OCI-M2 (cell line): ENCODE results near the gene TRIM14.
A peak's percentile ranks its signal among the peaks of the same experiment; 100 is the strongest.
"Not testable (repeated sequence)": the region's sequence is repeated elsewhere in the genome, so short reads cannot be mapped to it uniquely, and the experiment has no call there.

Experiments used
- DNase-seq: peaks from one replicate; lab custom pipeline; 2025; ENCODE audit not compliant: unreplicated experiment; lab: John Stamatoyannopoulos, UW

The TRIM14 gene

DNA sequence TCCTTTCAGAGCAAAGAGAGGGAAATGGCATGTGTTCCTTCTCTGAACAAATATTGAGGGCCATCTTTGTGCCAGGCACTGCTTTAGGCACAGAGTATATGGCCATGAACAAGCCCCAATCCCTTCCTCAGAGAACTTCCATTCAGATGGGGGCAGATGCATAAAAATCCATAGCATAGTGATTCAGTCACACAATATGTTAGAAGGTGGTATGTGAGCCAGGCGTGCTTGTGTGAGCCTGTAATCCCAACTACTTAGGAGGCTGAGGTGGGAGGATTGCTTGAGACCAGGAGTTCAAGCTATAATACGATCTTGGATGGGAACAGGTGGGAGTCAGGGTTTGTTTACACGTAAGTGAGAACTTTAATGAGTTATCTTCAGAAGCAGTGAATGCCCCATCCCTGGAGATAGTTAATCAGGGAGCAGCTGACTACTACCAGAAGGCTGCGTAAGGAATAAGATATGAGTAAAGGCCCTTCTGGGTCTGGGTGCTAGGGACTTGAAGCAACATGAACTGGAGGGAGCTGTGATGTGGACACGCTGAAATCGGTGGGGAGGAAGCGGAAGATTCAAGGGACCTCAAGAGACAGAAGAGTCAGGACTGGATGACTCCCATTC is 35.3 kb downstream of the TRIM14 start:
- DNase-seq = no peak

DNA sequence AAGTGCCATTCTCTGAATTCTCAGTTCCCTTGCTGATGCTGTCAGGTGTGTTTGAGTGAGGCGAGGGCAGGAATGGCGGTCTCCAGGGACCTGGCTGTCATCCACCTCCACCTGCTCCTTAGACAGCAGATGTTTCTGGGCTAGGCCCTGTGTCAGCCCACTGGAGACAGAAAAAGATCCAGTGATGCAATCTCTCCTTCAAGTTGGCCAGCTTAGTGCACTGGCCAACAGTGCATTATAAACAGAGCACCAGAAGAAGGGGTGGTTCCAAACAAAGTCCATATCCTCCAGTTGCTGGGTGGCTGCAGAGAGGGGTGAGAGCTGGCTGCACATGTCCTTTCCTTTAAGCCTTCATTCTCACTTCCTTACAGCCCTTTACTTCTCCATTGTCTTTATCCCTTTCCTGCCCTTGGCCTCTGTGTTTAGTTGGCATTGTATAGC is 35.9 kb downstream of the TRIM14 start:
- DNase-seq = no peak

DNA sequence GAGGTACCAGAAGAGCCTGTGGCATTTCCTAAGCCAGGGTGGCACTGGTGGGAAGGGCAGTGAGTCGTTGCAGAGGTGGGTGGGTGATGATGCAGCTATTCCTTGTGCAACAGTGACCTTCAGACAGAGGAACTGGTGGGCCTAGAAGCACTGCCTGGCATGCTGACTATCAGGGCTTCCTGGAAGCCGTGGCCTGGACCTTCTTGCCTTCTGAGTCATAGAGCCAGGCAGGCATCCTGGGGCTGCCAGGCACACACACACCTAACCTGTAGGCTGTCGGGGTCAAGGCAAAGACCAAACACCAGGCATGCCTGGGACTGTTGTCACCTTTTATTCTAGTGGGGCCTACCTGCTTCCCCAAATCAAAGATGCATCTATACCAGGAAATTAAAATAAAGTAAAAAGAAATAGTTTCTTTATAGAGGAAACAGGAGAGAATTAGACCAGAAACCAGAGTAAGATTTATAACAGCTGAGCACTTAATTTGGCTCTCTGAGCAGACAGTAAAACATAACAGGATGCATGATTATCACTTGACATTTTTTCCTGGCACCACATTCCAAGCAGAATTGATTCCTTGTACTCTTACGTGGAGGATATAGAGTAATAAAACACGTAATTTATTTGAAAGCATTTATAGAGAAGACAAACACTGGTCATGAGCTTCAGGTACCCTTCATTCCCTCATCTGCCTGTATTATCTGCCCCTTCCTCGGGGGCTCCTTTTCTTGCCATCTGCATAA is 37.4 kb downstream of the TRIM14 start:
- DNase-seq = no peak

DNA sequence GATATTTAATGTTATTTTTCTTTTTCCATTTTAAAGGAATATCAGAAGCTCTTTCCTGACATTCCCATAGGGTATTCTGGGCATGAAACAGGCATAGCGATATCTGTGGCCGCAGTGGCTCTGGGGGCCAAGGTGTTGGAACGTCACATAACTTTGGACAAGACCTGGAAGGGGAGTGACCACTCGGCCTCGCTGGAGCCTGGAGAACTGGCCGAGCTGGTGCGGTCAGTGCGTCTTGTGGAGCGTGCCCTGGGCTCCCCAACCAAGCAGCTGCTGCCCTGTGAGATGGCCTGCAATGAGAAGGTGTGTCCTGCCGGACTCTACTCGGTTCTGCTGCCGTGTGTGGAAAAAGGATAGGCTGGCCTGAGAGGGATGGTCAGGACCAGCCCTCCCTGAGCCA is 38.2 kb downstream of the TRIM14 start:
- DNase-seq = no peak

DNA sequence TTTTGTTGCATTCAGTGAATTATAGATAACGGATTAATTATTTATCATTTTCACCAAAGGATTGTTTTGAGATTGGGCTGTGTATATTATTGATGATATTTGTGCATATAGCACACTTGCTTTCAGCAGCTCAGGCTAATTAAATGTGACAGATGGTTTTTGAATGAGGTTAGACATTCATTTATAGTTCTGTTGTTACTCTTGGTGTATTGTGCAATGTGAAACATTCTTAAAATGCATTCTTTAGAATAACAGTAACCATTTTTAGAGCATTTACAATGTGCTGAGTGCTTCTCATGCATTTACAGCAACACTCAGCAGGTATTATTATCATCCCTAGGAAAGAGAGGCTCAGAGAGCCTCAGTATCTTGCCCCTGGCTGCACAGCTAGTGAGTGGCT is 38.7 kb downstream of the TRIM14 start:
- no peak for DNase-seq

DNA sequence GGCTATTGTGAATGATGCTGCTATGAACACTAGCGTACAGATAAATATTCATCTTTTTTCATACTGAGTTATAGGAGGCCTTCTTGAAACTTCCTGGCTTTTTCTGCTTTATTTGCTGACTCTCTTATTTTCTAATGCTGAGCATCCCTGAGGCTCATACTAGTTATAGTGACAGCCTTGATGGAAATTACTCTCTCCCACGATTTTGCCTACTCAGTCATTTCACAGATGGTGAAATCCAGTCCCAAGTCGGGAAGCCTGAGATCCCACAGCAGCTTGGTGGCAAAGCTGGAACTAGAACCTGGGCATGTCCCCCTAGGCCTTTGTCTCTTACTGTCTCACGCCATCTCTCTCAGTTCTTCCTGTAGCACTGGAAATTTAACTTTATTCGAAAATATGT is 40.1 kb downstream of the TRIM14 start:
- no peak for DNase-seq

DNA sequence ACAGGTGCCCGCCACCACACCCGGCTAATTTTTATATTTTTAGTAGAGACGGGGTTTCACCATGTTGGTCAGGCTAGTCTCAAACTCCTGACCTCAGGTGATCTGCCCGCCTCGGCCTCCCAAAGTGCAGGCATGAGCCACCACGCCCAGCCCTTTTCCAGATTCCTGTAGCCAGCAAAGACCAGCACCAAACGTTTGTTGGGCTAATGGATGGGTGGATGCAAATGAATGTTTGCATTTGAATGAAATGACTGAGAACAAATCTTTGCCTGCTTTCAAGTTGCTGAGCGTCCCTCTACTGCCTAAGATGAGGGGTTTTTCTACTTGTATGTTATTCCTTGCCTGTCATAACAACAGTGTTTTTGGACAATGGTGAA is 42.5 kb downstream of the TRIM14 start:
- not testable (repeated sequence) for DNase-seq

DNA sequence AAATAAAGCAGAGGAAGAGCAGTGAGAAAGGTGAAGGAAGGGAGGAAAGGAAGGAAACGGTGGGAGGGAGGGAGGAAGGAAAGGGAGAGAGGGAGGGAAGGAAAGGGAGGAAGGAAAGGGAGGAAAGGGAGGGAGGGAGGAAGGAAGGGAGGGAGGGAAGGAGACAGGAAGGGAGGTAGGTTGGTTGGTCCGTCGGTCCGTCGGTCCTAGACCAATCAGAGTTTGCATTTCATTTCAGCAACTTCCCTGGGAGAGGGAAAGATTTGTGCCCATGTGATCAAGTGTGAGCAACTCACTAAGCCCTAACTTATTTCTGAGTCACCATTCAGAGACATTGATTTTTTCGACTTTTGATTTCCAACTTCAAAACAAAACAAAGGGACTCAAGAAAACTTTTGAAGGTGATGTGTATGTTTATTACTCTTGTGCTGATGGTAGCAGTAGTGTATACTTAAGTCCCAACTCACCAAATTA is 43.7 kb downstream of the TRIM14 start:
- DNase-seq = no peak

DNA sequence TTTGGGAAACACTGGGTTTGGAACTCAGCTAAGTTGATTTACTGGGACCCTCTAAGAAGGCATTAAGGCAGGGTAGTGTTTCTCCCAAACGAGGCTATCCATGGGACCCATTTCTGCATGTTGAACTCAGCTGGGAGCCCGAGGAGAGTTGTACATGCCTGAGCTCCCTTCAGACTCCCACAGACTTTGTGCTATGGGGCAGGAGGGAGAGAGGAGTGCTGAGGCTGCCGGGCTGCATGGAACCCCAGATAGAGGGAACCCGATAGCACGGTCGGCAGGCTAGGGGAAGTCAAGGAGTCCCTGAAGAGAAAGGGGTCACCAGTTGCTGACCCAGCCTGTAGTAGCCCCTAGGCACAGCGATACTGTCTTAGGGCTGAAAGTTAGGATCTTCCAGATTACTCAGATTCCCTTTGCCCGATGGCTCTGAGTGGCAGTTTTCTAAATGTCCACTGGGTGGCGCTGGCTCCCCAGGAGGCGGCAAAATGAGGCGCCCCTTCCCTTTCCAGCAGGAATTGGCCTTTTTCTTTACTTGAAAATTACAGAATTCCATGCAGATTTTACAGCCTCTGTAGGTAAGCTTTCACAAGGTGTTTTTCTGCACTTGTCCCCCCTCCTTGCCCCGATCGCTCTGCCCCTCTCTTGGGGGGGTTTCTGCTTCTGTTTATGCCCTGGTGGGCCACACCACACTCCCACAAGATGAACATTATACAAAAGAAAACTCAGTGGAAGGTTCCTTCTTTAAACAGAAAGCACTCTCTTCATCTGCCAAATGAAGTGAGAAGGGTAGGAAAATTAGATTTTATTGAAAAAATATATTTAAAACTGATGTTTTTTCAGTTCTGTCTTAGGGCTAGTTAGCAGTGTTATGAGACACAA is 44.7 kb downstream of the TRIM14 start:
- peak; percentile 45 for DNase-seq

DNA sequence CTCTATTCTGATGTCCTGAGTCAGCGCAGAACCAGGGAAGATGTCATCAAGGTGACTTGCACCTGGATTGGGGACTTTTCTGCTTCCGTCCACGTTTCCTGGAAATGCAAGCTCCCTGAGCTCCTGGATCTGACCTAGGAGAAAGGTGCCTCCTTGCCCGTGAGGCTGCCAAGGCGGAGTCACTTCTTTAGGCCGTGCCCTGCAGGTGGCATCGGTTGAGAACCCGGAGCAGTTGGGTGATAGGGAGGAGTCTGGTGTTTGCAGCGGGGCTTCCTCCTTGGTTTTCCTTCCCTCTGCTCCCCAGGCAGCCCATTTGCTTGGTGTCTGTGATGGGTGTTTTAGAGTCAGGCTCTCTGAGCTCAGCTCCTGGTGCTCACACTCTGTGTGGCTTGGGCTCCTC is 47.3 kb downstream of the TRIM14 start:
- no peak for DNase-seq

DNA sequence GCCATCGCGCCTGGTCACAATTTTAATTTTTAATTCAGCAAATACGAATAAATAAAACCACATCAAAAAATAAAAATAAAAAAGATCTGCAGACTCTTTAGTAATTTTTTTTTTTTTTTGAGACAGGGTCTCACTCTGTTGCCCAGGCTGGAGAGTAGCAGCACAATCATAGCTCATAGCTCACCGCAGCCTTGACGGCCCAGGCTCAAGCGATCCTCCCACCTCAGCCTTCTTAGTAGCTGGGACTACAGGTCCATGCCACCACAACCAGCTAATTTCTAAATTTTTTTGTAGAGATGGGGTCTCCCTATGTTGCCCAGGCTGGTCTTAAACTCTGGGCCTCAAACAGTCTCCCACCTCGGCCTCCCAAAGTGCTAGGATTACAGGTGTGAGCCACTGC is 48.3 kb downstream of the TRIM14 start:
- DNase-seq = no peak

DNA sequence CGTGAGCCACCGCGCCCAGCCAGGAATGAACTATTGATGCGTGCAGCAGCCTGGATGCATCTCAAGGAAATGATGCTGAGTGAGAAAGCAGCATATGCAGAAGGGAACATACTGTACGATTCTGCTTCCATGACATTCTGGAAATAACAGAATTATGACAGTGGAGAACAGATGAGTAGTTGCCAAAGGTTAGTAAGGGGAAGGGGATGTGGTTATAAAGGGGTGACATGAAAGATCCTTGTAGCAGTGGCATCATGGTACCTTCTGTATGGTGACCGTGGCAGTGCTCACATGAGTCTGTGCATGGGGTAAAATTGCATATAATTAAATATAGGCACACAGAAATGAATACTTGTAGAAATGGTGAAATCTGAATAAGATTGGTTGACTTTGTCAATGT is 49.5 kb downstream of the TRIM14 start:
- DNase-seq = no peak

DNA sequence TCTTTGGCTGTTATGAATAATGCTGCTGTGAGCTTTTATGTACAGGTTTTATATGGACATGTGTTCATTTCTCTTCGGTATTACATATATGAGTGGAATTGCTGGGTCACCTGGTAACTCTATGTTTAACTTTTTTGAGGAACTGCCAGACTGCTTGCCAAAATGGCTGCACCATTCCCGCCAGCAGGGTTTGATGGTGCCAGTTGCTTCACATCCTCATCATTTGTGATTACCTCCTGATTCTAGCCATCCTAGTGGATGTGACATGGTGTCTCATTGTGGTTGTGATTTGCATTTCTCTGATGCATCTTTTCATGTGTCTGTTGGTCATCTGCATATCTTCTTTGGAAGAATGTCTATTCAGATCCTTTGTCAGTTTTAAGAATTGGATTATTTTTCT is 51.8 kb downstream of the TRIM14 start:
- DNase-seq = no peak

DNA sequence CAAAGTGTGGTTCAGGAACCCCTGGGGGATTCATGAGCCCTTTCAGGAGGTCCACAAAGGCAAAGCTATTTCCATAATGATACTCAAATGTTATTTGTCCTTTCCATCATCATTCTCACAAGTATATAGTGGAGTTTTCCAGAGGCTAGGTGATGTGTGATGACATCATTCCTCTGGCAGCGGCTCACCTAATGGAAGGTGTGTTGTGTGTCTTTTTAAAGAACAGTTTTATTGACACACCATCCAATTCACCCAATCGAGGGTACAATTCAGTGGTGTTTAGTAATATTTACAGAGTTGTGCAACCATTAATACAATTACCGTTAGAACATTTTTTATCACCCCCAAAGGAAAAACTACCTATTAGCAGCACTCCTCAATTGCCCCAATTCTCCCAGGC is 52.8 kb downstream of the TRIM14 start:
- no peak for DNase-seq

DNA sequence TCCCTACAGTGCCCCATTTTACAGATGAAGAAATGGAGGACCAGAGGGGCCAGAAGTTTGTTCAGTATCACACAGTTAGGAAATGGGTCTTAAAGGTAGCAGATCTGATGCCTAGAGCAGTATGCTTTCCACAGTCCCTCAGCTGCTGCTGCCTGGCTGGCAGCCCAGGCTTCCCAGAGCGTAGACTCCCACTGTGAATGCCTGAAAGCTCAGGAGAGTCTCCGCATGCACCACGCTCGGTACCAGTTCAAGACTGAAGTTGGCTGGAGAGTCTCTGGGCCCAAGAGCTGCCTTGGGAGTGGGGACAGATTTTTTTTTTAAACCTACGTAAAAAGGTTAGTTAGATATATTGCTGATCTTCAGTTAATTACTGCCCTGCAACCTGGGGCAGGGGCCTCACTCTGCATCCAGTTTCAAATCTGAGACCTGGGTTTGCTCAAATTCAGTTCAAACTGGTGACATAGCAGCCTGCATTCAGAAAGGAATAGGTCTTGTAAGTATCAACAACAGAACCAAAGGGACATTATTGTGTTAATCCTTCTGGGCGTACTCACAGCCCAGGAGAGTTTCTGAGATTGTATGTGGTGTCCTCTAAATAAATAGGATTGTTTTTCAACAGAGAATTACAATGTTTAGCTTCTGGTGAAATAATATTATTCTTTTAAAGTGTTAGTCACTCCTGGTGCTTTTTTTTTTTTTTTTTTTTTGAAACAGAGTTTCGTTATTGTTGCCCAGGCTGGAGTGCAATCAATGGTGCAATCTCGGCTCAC is 54.2 kb downstream of the TRIM14 start:
- DNase-seq = no peak

DNA sequence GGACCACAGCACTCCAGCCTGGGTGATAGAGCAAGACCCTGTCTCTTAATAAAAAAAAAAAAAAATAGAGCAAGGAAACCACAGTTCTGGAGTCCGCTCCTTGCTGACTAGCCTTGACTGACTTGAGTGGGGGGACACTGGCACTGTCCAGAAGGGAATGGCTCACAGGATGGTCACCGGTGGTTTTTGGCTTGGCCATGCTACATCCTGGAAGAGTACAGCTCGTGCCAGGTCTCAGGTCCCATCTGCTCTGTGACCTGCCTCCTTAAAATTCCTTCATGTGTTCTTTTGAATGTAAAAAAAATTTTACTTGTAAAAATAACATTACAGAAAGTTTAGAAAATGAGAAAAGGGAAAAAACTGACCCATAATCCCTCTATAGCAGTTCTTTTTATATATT is 56.9 kb downstream of the TRIM14 start:
- DNase-seq = no peak

DNA sequence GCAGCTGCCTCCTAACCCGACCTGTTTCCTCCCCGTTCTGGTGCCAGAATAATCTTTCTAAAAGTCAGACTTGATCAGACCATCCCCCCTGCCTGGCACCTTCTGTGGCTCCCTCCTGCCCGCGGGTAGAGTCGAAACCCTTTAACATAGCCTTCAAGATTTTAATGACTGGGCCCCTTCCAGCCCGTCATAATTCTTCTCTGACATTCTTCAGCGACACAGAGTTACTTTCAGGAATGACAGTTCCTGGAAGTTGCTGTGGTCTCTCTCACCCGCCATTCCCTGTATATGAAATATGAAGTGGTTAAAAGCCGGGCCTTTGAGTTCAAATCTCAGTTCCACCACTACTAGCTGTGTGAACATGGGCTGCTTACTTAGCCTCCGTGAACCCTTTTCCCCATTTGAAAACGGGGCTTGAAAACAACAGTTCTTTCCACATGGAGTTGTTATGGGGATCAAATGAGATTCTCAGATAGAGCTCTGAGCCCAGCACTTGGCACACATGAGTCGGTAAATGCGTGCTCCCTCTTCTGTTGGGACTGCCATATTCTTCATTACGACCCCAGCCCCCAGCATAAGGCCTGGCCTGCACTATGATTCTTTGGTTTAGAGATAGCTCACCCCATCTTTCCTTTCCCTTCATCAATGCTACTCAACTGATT is 61.8 kb downstream of the TRIM14 start:
- no peak for DNase-seq

DNA sequence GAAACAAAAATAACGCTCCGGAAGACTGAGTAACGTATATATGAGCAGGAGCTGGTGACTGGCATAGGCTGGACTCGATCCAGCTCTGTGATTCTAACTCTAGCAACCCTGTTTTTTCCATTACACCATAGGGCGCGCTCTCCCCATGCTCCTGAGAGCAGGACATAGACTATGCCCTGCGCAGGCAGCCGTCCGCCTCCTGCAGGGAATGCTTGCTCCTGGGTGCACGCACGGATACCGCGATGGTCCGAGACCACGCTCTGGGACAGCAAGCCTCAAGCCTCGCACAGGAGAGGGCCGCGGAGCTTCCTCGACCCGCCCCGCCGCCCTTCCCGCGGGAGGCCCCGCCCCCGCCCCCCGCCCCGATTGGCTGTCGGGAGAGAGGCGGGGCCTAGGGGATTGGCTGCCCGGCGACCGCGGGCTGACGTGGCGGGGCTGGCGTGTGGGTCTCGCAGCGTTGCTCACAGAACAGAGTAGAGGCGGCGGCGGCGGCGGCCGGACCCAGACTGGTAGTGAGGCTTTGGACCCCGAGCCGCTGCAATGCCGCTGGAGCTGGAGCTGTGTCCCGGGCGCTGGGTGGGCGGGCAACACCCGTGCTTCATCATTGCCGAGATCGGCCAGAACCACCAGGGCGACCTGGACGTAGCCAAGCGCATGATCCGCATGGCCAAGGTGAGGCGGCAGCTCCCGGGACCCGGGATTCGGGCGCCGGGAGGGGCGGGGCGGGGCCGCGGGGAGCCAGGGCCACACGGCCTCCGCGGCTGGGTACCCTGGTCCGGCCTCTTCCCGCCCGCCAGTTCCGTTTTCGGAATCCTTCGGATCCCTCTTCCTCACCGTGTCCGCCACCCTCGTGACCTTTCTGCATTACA is 62.5 kb downstream of the TRIM14 start, which contains the start of gene NANS:
NANS (plus strand) TSS at position 464 of the 869 bp plus-strand sequence; CDS start at position 541, 77 bp downstream.
- DNase-seq = peak; percentile 86

DNA sequence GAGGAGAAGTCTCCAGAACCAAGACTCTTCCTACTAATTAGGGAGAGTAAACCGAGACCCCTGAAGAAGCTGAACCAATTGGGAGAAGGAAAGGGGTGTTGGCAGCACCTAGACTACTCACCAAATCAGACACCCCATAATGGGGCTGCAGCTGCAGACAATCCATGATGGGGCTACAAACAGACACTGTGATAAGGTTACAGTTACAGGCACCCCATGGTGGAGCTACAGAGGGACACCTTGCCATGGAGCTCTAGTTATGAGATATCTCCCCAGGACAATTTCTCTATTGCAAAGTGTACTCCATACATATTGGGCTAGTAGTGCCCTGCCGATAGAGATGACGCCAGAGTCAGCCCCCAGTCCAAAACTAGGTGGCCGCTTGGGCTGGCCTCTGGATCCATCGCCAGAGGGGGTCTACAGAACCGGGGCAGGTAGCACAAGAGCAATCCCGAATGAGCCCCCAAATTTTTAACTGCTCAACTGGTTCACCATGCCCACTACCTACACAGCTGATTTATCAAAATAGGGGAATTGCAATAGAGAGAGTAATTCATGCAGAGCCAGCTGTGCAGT is 64.6 kb downstream of the TRIM14 start:
- DNase-seq = no peak
